Activated CD4-positive, alpha-beta T cell treated with anti-CD3 and anti-CD28 coated beads, Interleukin-2, Interleukin-4, amounts not matched to agents 100 ng/mL and 50 ng/mL, durations not matched to agents 16 hours and 8 hours (primary cell): ENCODE measurements around the gene VRK3.
"Not testable (repeated sequence)": the region's sequence is repeated elsewhere in the genome, so short reads cannot be mapped to it uniquely, and the experiment has no call there.

Experiments used
- DNase-seq: peaks from one replicate; pipeline ENCODE4 v3.0.0-alpha.2; 2020; ENCODE audit warnings: low spot score

VRK3 gene

DNA sequence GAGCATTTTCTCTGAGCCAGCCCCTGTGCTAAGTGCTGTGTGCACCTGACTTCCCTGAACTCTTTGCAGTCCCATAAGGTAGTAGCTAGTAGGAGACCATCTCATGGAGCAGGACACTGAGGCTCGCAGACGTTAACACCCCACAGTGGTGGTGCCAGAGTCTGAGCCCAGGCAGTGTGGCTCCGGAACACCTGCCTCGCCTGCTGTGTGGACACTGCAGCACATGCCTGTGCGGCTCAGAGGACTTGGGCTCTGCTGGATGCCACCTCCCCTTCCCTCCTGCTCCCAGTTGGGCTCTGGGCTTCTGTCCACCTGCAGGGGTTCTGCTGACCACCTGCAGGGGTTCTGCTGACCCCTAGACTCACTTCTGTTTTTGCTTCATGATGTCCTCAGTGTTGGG is 37.2 kb downstream of the VRK3 start:
- no peak for DNase-seq

GRCh38 chr19:49987159-49987698 is 37.9 kb downstream of the VRK3 start:
- peak; percentile 77 for DNase-seq

GRCh38 chr19:49986354-49986753 is 38.8 kb downstream of the VRK3 start:
- no peak for DNase-seq

DNA sequence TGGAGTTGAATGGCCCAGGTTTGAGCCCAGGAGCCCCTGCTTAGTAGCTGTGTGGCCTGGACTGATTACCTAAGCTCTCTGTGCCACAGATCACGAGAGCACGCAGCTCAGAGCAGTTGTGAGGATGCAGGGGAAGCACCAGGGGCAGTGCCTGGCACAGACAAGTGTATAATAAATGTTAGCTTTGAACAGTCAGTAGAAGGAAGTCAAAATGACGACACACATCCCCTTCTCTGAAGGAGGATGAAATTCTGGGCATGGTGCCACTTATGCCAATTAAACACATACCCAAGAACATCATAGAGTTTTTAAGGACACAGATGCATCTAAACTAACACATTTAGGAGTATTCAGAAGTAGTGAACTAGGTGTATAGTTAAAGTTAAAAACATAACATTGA is 39.3 kb downstream of the VRK3 start:
- no peak for DNase-seq

DNA sequence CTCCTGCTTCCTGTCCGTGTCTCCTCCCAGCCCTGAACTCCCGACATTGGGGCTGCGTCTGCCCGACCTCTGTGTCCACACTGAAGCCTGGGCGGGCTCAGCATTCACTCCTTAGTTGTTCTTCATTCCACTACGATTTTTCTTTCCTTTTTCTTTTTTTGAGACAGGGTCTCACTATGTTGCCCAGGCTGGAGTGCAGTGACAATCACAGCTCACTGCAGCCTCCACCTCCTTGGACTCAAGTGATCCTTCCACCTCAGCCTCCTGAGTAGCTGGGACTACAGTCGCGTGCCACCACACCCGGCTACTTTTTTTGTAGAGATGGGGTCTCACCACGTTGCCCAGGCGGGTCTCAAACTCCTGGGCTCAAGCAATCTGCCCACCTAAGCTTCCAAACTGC is 40.7 kb downstream of the VRK3 start:
- DNase-seq = no peak

GRCh38 chr19:49983645-49984229 is 41.4 kb downstream of the VRK3 start:
- peak; percentile 75 for DNase-seq

DNA sequence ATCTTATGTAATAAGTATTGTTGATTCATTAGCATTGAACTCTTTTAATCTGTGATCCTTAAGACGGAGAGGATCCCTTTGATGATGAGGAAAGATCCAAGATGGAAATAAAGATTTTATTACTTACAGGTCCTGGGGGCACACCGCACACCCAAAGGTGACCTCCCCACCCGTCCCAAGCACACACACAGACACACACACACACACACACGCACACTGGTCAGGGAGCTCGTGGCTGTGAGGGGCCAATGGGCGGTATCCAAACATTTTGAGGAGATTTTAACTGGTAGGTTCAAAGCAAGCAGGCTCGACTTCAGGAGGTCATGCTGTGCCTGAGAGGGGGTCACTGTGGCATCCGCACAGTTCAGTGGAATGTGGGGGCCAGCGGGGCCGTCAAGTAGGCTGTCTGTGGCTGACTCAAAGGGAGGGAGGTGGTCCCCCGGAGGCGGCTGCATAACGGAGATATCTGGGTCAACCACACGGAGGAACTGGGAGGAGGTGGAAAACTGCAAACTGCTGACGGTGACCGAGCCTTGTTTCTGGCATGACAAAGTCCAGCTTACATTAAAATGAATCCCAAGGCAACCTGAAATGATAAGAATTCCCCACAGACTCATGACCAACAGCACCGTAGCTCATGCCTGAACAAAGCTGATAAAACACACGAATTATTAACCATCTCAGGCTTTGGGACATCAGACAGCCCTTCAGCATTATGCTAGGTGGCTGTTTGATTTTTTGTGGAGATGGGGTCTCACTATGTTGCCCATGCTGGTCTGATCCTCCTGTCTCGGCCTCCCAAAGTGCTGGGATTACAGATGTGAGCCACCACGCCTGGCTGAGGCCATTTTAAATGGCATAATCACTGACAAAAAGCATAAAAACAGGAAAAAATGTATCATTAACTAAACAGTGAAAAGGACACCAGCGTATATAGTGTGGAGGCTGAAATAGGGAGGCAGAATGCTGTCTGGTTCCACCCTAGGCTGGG is 43.3 kb downstream of the VRK3 start:
- DNase-seq = no peak

DNA sequence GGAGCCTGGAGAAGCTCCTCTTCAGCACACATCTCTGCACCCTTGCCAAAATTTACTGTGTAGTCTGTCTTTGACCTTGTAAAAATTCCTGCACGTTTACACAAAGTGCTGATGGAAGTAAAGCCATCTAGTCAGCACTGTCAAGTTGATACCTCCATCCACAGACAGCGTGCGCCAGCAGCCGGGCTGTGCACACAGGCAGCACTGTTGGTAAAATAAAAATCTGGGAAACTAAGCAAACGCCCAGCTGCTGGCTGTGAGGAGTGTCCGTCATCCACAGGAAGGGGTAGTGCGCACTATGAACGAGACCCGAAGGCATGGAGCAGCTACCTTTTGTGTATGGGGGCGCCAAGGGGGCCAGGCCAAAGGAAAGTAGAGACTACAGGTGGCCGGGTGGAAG is 46.8 kb downstream of the VRK3 start:
- no peak for DNase-seq

DNA sequence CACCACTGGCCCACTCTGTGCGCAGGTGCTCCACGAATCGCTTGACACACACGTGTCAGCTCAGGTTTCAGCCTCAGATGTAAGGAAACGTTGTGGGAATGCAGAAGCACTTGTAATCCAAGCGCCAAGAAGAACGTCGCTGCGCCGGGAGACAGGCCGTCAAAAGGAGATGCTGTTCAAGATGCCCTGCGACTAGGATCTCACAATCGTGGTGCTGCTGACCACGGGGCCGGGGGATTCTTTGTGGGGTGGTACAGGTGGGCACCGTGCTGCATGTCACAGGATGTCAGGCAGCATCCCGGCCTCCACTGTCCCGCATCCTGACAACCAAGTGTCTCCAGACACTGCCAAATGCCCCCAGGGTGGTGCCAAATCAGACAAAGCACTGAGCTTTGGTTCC is 47.3 kb downstream of the VRK3 start:
- no peak for DNase-seq

- no peak for DNase-seq
These were observed 48.1 kb downstream of the VRK3 start for GRCh38 chr19:49977076-49977475.

GRCh38 chr19:49976496-49976895 is 48.7 kb downstream of the VRK3 start:
- no peak for DNase-seq

DNA sequence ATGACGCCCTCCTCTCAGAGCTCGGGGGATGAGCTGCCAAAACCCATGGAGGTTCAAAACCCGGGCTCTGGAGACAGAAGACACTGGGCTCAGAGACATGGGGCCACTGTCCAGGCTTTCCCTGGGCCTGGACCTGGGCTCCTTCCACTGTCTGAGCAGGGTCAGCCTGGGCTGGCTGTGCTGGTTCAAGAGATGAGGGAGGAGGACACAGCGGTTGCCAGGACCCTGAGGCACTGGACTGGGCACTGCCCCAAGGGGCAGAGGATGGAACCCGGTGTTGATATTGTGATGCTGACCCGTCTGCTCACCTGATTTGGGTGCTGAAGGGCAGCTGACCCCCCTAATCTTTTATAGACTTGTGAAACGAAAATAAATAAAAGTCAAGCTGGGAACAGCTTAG is 50.1 kb downstream of the VRK3 start:
- no peak for DNase-seq

DNA sequence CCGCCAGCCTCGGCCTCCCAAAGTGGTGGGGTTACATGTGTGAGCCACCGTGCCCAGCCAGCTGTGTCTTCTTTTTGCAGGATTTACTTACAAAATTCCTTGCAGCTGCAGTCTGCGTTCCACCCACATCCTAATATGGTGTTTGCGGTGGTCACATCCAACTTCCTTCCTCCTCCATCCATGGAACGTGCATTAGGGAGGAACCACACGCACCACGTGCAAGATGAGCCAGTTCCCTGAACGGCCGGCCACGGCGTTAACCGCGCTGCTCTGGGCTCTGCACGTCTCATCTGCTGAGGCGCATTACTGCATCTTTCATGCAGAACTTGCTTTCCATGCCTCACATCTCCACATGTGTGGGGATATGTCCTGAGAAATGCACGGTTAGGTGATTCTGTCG is 51.2 kb downstream of the VRK3 start:
- DNase-seq = no peak

DNA sequence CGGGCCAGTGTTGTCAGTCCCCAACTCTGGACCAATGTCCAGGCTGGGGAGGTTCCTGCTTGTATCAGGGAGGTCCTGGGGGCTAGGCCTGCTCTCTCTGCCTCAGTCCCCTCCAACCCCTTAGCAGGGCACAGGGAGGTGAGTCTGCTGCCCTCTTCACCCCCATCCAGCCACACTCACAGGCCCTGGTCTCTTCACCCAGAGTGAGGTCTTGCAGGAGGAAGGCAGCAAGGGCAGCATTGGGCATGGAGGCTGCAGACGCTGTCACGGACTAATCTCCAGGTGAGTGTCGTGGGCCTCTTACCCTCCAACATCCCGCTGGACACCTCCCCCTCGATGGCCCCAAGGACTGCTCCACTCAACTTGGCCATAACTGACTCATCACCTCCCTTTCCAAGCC is 52.3 kb downstream of the VRK3 start:
- DNase-seq = no peak

DNA sequence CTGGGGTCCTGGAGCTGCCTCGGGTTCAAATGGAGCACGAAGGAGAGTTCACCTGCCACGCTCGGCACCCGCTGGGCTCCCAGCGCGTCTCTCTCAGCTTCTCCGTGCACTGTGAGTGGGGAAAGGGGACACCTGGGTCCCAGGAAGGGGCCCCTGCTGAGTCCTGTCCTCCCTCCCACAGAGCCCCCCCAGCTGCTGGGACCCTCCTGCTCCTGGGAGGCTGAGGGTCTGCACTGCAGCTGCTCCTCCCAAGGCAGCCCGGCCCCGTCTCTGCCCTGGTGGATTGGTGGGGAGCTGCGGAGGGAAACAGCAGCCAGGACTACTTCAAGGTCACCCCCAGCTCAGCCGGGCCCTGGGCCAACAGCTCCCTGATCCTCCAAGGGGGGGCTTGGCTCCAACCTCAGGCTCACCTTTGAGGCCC is 53.2 kb downstream of the VRK3 start:
- no peak for DNase-seq

DNA sequence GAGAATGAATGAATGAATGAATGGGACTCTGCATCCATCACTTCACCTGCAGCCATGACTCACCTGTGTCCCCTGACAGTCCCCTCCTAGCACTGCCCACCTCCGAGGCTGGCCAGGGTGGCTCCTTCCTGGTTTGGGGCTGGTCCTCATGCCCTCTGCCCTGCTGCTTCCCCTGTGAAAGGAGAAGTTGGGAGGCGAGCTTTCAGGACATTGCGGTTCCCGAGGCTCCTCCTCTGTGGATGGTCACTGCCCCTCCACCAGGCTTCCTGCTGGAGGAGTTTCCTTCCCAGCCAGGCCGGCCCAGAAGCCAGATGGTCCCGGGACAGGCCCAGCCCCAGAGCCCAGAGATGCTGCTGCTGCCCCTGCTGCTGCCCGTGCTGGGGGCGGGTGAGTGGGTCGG is 55.8 kb downstream of the VRK3 start:
- not testable (repeated sequence) for DNase-seq

- DNase-seq = no peak
These were observed 56.8 kb downstream of the VRK3 start for GRCh38 chr19:49968279-49968922.

DNA sequence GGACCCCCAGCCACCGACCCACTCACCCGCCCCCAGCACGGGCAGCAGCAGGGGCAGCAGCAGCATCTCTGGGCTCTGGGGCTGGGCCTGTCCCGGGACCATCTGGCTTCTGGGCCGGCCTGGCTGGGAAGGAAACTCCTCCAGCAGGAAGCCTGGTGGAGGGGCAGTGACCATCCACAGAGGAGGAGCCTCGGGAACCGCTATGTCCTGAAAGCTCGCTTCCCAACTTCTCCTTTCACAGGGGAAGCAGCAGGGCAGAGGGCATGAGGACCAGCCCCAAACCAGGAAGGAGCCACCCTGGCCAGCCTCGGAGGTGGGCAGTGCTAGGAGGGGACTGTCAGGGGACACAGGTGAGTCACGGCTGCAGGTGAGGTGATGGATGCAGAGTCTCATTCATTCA is 64.2 kb downstream of the VRK3 start, which contains the start of gene SIGLEC11:
Gene SIGLEC11, minus strand, starts transcription at position 193 of the 400 bp plus-strand sequence. Its CDS starts 91 bp downstream, at position 102.
- not testable (repeated sequence) for DNase-seq

GRCh38 chr19:49959892-49960291 is 65.3 kb downstream of the VRK3 start:
- DNase-seq = not testable (repeated sequence)

- not testable (repeated sequence) for DNase-seq
These were observed 66.6 kb downstream of the VRK3 start for GRCh38 chr19:49958596-49958995.

- not testable (repeated sequence) for DNase-seq
These were observed 67.0 kb downstream of the VRK3 start for GRCh38 chr19:49958144-49958543.

DNA sequence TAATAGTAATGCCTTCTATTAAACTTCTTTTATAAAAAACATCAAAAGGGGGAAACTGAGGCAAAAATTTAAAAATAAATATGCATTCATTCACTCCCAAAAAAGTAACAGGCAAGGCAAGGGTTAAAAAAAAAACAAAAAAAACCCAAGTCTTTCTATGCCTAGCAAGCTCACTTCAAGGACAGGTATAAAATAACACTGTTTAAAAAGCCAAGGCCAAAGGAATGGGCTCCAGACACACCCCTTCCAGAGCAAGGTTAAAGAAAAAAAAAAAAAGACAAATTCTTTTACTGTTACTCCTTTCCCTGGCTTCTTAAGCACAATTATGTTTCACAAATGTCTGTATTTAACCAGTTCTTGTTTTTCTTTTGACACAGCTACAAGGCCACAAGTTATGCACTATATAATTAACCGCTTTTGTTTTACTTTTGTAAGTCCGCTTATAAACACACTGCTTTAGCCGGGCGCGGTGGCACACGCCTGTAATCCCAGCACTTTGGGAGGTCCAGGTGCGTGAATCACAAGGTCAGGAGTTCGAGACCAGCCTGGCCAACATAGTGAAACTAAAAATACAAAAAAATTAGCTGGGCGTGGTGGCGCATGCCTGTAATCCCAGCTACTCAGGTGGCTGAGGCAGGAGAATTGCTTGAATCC is 67.8 kb downstream of the VRK3 start:
- DNase-seq = no peak
